ENCODE data around the gene RSL24D1.

Gene RSL24D1

GRCh38 chr15:55164284-55164683 is 32.5 kb downstream of the RSL24D1 start:
- no peak for TF ChIP-seq SIN3A (IDR thresholded peaks at IDR 0.05; ENCODE audit: borderline replicate concordance, insufficient read depth, low read length)
- no peak for TF ChIP-seq POLR2AphosphoS5 (IDR thresholded peaks at IDR 0.05; ENCODE audit: low read depth, low read length)
- no peak for TF ChIP-seq FOXP2 (optimal IDR thresholded peaks at IDR 0.05; ENCODE audit: borderline replicate concordance, extremely low read depth, extremely low read length, insufficient read depth)
- TF ChIP-seq REST (IDR thresholded peaks at IDR 0.05; ENCODE audit: insufficient read depth in 1 of 2, low read depth in 2 of 2, low read length in 2 of 2): no peak
- TF ChIP-seq TAF1 (IDR thresholded peaks at IDR 0.05; ENCODE audit: borderline replicate concordance, insufficient read depth, low read length): no peak

- no peak for TF ChIP-seq POLR2AphosphoS5 (IDR thresholded peaks at IDR 0.05; ENCODE audit: low read depth, low read length)
- no peak for TF ChIP-seq TAF1 (IDR thresholded peaks at IDR 0.05; ENCODE audit: borderline replicate concordance, insufficient read depth, low read length)
Measured at GRCh38 chr15:55151631-55152030, 45.1 kb downstream of the RSL24D1 start.

- TF ChIP-seq REST (IDR thresholded peaks at IDR 0.05; ENCODE audit: insufficient read depth in 1 of 2, low read depth in 2 of 2, low read length in 2 of 2) (no peak), FOXP2 (optimal IDR thresholded peaks at IDR 0.05; ENCODE audit: borderline replicate concordance, extremely low read depth, extremely low read length, insufficient read depth) (no peak), TAF1 (IDR thresholded peaks at IDR 0.05; ENCODE audit: borderline replicate concordance, insufficient read depth, low read length) (no peak), SIN3A (IDR thresholded peaks at IDR 0.05; ENCODE audit: borderline replicate concordance, insufficient read depth, low read length) (no peak), POLR2AphosphoS5 (IDR thresholded peaks at IDR 0.05; ENCODE audit: low read depth, low read length) (no peak)
Measured at GRCh38 chr15:55133972-55134371, 62.8 kb downstream of the RSL24D1 start.

GRCh38 chr15:55132672-55133071 is 64.1 kb downstream of the RSL24D1 start:
- TF ChIP-seq REST (IDR thresholded peaks at IDR 0.05; ENCODE audit: insufficient read depth in 1 of 2, low read depth in 2 of 2, low read length in 2 of 2) (no peak), TAF1 (IDR thresholded peaks at IDR 0.05; ENCODE audit: borderline replicate concordance, insufficient read depth, low read length) (no peak), FOXP2 (optimal IDR thresholded peaks at IDR 0.05; ENCODE audit: borderline replicate concordance, extremely low read depth, extremely low read length, insufficient read depth) (no peak), POLR2AphosphoS5 (IDR thresholded peaks at IDR 0.05; ENCODE audit: low read depth, low read length) (no peak), SIN3A (IDR thresholded peaks at IDR 0.05; ENCODE audit: borderline replicate concordance, insufficient read depth, low read length) (no peak)

Measured in PFSK-1 (cell line).